Measurements from ENCODE around the gene CDH23.

DNA sequence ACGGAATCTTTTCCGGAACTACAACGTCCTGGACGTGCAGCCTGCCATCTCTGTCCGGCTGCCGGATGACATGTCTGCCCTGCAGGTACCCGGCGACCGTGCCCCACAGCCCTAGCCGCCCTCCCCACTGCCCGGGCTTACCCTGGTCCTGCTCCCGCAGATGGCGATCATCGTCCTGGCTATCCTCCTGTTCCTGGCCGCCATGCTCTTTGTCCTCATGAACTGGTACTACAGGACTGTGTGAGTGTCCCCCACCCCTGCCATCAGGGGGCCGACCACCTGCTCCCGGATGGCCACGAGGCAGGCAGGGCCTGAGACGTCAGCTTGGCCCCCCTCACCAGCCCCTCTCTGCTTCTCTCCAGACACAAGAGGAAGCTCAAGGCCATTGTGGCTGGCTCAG is 414.6 kb downstream of the CDH23 start:
- TF ChIP-seq ZNF8 (CRISPR knock-in tag; IDR thresholded peaks at IDR 0.05): no peak
- no peak for TF ChIP-seq TCF4 (CRISPR knock-in tag; IDR thresholded peaks at IDR 0.05; ENCODE audit: borderline replicate concordance)
- TF ChIP-seq, protein P1, sequence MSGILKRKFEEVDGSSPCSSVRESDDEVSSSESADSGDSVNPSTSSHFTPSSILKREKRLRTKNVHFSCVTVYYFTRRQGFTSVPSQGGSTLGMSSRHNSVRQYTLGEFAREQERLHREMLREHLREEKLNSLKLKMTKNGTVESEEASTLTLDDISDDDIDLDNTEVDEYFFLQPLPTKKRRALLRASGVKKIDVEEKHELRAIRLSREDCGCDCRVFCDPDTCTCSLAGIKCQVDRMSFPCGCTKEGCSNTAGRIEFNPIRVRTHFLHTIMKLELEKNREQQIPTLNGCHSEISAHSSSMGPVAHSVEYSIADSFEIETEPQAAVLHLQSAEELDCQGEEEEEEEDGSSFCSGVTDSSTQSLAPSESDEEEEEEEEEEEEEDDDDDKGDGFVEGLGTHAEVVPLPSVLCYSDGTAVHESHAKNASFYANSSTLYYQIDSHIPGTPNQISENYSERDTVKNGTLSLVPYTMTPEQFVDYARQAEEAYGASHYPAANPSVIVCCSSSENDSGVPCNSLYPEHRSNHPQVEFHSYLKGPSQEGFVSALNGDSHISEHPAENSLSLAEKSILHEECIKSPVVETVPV (CRISPR knock-in tag; IDR thresholded peaks at IDR 0.05): no peak
- TF ChIP-seq, protein P2, sequence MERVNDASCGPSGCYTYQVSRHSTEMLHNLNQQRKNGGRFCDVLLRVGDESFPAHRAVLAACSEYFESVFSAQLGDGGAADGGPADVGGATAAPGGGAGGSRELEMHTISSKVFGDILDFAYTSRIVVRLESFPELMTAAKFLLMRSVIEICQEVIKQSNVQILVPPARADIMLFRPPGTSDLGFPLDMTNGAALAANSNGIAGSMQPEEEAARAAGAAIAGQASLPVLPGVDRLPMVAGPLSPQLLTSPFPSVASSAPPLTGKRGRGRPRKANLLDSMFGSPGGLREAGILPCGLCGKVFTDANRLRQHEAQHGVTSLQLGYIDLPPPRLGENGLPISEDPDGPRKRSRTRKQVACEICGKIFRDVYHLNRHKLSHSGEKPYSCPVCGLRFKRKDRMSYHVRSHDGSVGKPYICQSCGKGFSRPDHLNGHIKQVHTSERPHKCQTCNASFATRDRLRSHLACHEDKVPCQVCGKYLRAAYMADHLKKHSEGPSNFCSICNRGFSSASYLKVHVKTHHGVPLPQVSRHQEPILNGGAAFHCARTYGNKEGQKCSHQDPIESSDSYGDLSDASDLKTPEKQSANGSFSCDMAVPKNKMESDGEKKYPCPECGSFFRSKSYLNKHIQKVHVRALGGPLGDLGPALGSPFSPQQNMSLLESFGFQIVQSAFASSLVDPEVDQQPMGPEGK (CRISPR knock-in tag; IDR thresholded peaks at IDR 0.05; ENCODE audit: borderline replicate concordance): no peak
- no peak for TF ChIP-seq BACH2 (CRISPR knock-in tag; IDR thresholded peaks at IDR 0.05; ENCODE audit: borderline replicate concordance)
- TF ChIP-seq ZFP3 (CRISPR knock-in tag; IDR thresholded peaks at IDR 0.05): no peak
- no peak for TF ChIP-seq ARNTL (CRISPR knock-in tag; IDR thresholded peaks at IDR 0.05; ENCODE audit: borderline replicate concordance, low read depth)
- no peak for TF ChIP-seq PPARA (CRISPR knock-in tag; IDR thresholded peaks at IDR 0.05; ENCODE audit: borderline replicate concordance)
